H9 (cell line): Measurements from ENCODE around the gene PLEKHG2. TPM values are rescaled to one million over a fixed set of nuclear protein-coding genes. Genes with fewer than 3 reads are reported as not detected.

Experiments
- DNase-seq: peaks from one replicate; pipeline ENCODE4 v3.0.0-alpha.2; 2017
- H2AFZ ChIP-seq: one replicate; pipeline ENCODE4 v1.6.1; 2013; ENCODE audit warnings: mild to moderate bottlenecking, low read length, control low read depth, moderate library complexity
- H2AK5ac ChIP-seq: 2 replicates; pipeline ENCODE4 v1.6.1; 2013; ENCODE audit warnings: low read length, control low read depth, mixed read lengths; ENCODE audit not compliant: insufficient read length
- H2BK120ac ChIP-seq: one replicate; pipeline ENCODE4 v1.6.1; 2013; ENCODE audit warnings: low read depth, mild to moderate bottlenecking, low read length, control low read depth, inconsistent platforms; ENCODE audit not compliant: poor library complexity, severe bottlenecking
- H2BK12ac ChIP-seq: 2 replicates; pipeline ENCODE4 v1.6.1; 2013; ENCODE audit warnings: low read length, control low read depth, mixed read lengths, low read depth; ENCODE audit not compliant: insufficient read length
- H2BK15ac ChIP-seq: 2 replicates; pipeline ENCODE4 v1.6.1; 2013; ENCODE audit warnings: low read depth, low read length, control low read depth
- H2BK20ac ChIP-seq: one replicate; pipeline ENCODE4 v1.6.1; 2013; ENCODE audit warnings: low read depth, mild to moderate bottlenecking, low read length, control low read depth, inconsistent platforms; ENCODE audit not compliant: poor library complexity, severe bottlenecking
- H2BK5ac ChIP-seq: 2 replicates; pipeline ENCODE4 v1.6.1; 2013; ENCODE audit warnings: low read length, control low read depth, mixed read lengths; ENCODE audit not compliant: insufficient read length
- H3K14ac ChIP-seq: 2 replicates; pipeline ENCODE4 v1.6.1; 2013; ENCODE audit warnings: low read length, control low read depth; ENCODE audit not compliant: insufficient read depth
- H3K18ac ChIP-seq: 2 replicates; pipeline ENCODE4 v1.6.1; 2013; ENCODE audit warnings: low read depth, mild to moderate bottlenecking, mixed read lengths, low read length, control low read depth; ENCODE audit not compliant: insufficient read length
- H3K23ac ChIP-seq: 2 replicates; pipeline ENCODE4 v1.6.1; 2013; ENCODE audit warnings: low read length, control low read depth, mixed read lengths, low read depth; ENCODE audit not compliant: insufficient read length
- H3K23me2 ChIP-seq: 2 replicates; pipeline ENCODE4 v1.6.1; 2013; ENCODE audit warnings: low read depth, mild to moderate bottlenecking, mixed read lengths, low read length, control low read depth; ENCODE audit not compliant: insufficient read length, poor library complexity, severe bottlenecking
- H3K27ac ChIP-seq: 2 replicates; pipeline ENCODE4 v1.5.1; 2013; ENCODE audit warnings: low read length, control low read depth, mixed read lengths, low read depth; ENCODE audit not compliant: insufficient read length
- H3K27me3 ChIP-seq: 2 replicates; pipeline ENCODE4 v1.6.1; 2013; ENCODE audit warnings: low read length, control low read depth, inconsistent platforms; ENCODE audit not compliant: insufficient read depth
- H3K4ac ChIP-seq: 2 replicates; pipeline ENCODE4 v1.6.1; 2013; ENCODE audit warnings: low read depth, mild to moderate bottlenecking, control low read depth, inconsistent platforms, low read length, moderate library complexity
- H3K4me1 ChIP-seq: 2 replicates; pipeline ENCODE4 v1.6.1; 2013; ENCODE audit warnings: low read length, control low read depth, inconsistent platforms; ENCODE audit not compliant: insufficient read depth
- H3K4me2 ChIP-seq: 2 replicates; pipeline ENCODE4 v1.6.1; 2013; ENCODE audit warnings: low read length, control low read depth, mixed read lengths; ENCODE audit not compliant: insufficient read length, insufficient read depth
- H3K56ac ChIP-seq: 2 replicates; pipeline ENCODE4 v1.6.1; 2013; ENCODE audit warnings: low read depth, mild to moderate bottlenecking, mixed read lengths, low read length, control low read depth; ENCODE audit not compliant: insufficient read length
- H3K79me1 ChIP-seq: 2 replicates; pipeline ENCODE4 v1.6.1; 2013; ENCODE audit warnings: low read depth, mild to moderate bottlenecking, moderate library complexity, low read length, control low read depth, inconsistent platforms; ENCODE audit not compliant: insufficient read depth, poor library complexity, severe bottlenecking
- H3K79me2 ChIP-seq: 2 replicates; pipeline ENCODE4 v1.6.1; 2013; ENCODE audit warnings: low read length, control low read depth, inconsistent platforms; ENCODE audit not compliant: insufficient read depth
- H3K9ac ChIP-seq: 2 replicates; pipeline ENCODE4 v1.6.1; 2013; ENCODE audit warnings: low read length, control low read depth, mixed read lengths; ENCODE audit not compliant: insufficient read length; ENCODE audit errors: extremely low read depth
- H3K9me3 ChIP-seq: one replicate; pipeline ENCODE4 v1.6.1; 2013; ENCODE audit warnings: low read depth, low read length, inconsistent platforms; ENCODE audit not compliant: control insufficient read depth
- H3T11ph ChIP-seq: one replicate; pipeline ENCODE4 v1.6.1; 2013; ENCODE audit warnings: mild to moderate bottlenecking, low read length, control low read depth, inconsistent platforms
- H4K20me1 ChIP-seq: one replicate; pipeline ENCODE4 v1.6.1; 2013; ENCODE audit not compliant: control insufficient read depth, insufficient read length, insufficient read depth
- H4K5ac ChIP-seq: 2 replicates; pipeline ENCODE4 v1.6.1; 2013; ENCODE audit warnings: low read depth, mild to moderate bottlenecking, mixed read lengths, low read length, control low read depth; ENCODE audit not compliant: insufficient read length
- H4K8ac ChIP-seq: replicated peaks from 2 replicates; pipeline ENCODE4 v1.6.1; 2013; ENCODE audit warnings: low read length, control low read depth, mixed read lengths, low read depth; ENCODE audit not compliant: insufficient read length
- H4K91ac ChIP-seq: 2 replicates; pipeline ENCODE4 v1.6.1; 2013; ENCODE audit warnings: low read depth, mild to moderate bottlenecking, moderate library complexity, mixed read lengths, low read length, control low read depth; ENCODE audit not compliant: insufficient read length
- H3K27ac Mint-ChIP-seq, 3 experiments: 2 replicates in 2 of 3; 3 replicates in 1 of 3; pipeline ENCODE4 v1.8.0; 2020 to 2021; ENCODE audit warnings: mixed read lengths in 3 of 3, mild to moderate bottlenecking in 1 of 3, moderate library complexity in 1 of 3
- H3K27me3 Mint-ChIP-seq: 2 replicates; pipeline ENCODE4 v1.8.0; 2021; ENCODE audit warnings: low read depth, mild to moderate bottlenecking, moderate library complexity, mixed read lengths
- H3K36me3 Mint-ChIP-seq, 3 experiments: 2 replicates in 2 of 3; 3 replicates in 1 of 3; pipeline ENCODE4 v1.8.0; 2020 to 2021; ENCODE audit warnings: low read depth in 3 of 3, mixed read lengths in 3 of 3; ENCODE audit not compliant: insufficient read depth in 1 of 3
- H3K4me1 Mint-ChIP-seq, 2 experiments: 2 replicates each; pipeline ENCODE4 v1.8.0; 2020; ENCODE audit warnings: mixed read lengths in 2 of 2
- H3K4me3 Mint-ChIP-seq, 2 experiments: 2 replicates in 1 of 2; 3 replicates in 1 of 2; pipeline ENCODE4 v1.8.0; 2020 to 2021; ENCODE audit warnings: mild to moderate bottlenecking in 2 of 2, mixed read lengths in 2 of 2, moderate library complexity in 1 of 2
- H3K9me3 Mint-ChIP-seq, 2 experiments: 2 replicates in 1 of 2; 3 replicates in 1 of 2; pipeline ENCODE4 v1.8.0; 2020; ENCODE audit warnings: mild to moderate bottlenecking in 2 of 2, mixed read lengths in 2 of 2, moderate library complexity in 1 of 2
- CTCF ChIP-seq: fragments of 200-600 bp; sonication (generic); conservative IDR thresholded peaks from 3 replicates; pipeline ENCODE4 v1.8.0; 2021; ENCODE audit warnings: antibody characterized with exemption, mild to moderate bottlenecking
- WGBS: extraction: QIAGEN DNeasy Blood & Tissue Kit; methylation state at CpG from one replicate; pipeline ENCODE4 v1.1.7; 2013; ENCODE audit warnings: missing lambda C conversion rate, low lambda C conversion rate, mixed read lengths; ENCODE audit not compliant: insufficient read length; ENCODE audit errors: extremely low coverage; 5-methylcytosine and 5-hydroxymethylcytosine counted together
- total RNA-seq: library from RNA; stranded (reverse); gene quantifications from 2 replicates; pipeline ENCODE4 v1.2.1, GENCODE V29; 2021

The PLEKHG2 gene
- total RNA-seq, 1 experiment from 2014 or later, result 167 TPM

- Histone ChIP-seq H3K79me2 (peaks cover 3% of the 10 kb centered on the region; the same call in 1 of the 2 replicates), H2BK20ac (no peak overlapping the region), H3K23ac (no peak overlapping the region), H4K5ac (no peak overlapping the region), H3K4ac (no peak overlapping the region), H2BK15ac (no peak overlapping the region), H3K4me2 (peak overlapping the region; percentile 78), H3K9ac (no peak overlapping the region), H3K27ac (no peak overlapping the region), H2BK120ac (no peak overlapping the region), H2BK5ac (no peak overlapping the region), H3K27me3 (no peaks in the 10 kb centered on the region), H2BK12ac (no peak overlapping the region), H3T11ph (no peak overlapping the region), H3K56ac (no peak overlapping the region), H3K79me1 (no peaks in the 10 kb centered on the region), H3K18ac (no peak overlapping the region), H3K23me2 (peaks cover 18% of the 10 kb centered on the region), H3K4me1 (peaks cover 6% of the 10 kb centered on the region; the same call in 1 of the 2 replicates), H2AFZ (no peak overlapping the region), H4K91ac (no peak overlapping the region), H2AK5ac (no peak overlapping the region), H3K9me3 (no peaks in the 10 kb centered on the region), H4K8ac (no peak overlapping the region), H3K14ac (no peak overlapping the region), H4K20me1 (peaks cover 2% of the 10 kb centered on the region)
- Mint-ChIP-seq H3K36me3 (peaks cover 8 to 13% (median 12%) of the 10 kb centered on the region in 3 experiments), H3K9me3 (no peaks in the 10 kb centered on the region; a peak in 1 of 5 replicates), H3K27me3 (peaks cover 1% of the 10 kb centered on the region; the same call in 1 of the 2 replicates), H3K4me1 (peaks cover 37 to 51% of the 10 kb centered on the region in 2 experiments), H3K4me3 (peak overlapping the region; percentile 78 to 92), H3K27ac (peak overlapping the region; percentile 87 to 98 (median 96); a peak in 5 of 7 replicates)
- no CpG with 5 or more reads among the region's 20 CpGs for WGBS
- no peak for TF ChIP-seq CTCF
- no peak for DNase-seq
Observed at GRCh38 chr19:39408392-39409207, 3.9 kb upstream of the PLEKHG2 start.
